ENCODE results near the gene NDUFAF5. TPM values are rescaled to one million over a fixed set of nuclear protein-coding genes. Genes with fewer than 3 reads are reported as not detected.

Gene NDUFAF5
- total RNA-seq, 1 experiment from 2014 or later = 44.1 TPM

DNA sequence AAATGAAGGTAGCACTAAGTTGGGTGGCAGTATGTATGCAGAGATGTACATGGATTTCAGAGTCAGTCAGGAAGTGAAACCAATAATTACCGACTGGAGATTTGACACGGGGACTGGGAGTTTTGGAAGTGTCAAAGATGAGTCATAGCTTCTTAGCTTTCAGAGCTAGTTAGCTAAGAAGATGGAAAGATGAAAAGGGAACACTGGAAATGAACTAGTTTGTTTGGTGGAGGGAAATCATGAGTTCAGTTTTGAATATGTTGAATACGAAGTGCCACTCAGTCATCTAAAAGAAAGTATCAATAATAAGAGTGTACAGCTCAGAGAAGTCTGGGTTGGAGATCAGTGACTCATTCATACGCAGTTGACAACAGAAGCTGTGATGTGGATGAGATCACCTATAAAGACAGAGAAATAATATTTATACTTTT lies 7.6 kb upstream of the NDUFAF5 start:
- no TSS peak for BruUV-seq (replicated peaks)
- peaks cover 66% of the 10 kb centered on the region for H3K36me3 Mint-ChIP-seq (ENCODE audit: insufficient read depth, unreplicated experiment)
- peak overlapping the region; percentile 43 for H3K4me3 Mint-ChIP-seq (ENCODE audit: unreplicated experiment)
- no peaks in the 10 kb centered on the region for H3K27me3 Mint-ChIP-seq (ENCODE audit: insufficient read depth, unreplicated experiment)
- H3K9me3 Mint-ChIP-seq (ENCODE audit: unreplicated experiment) = no peaks in the 10 kb centered on the region
- intact Hi-C loops (cut with micrococcal nuclease) = loop anchor here (10.0 kb wide), 2 partner anchors 142 to 232 kb away; partner anchors contain the start of gene TASP1
- peak; percentile 42 for DNase-seq (ENCODE audit: unreplicated experiment)
- H3K27ac Mint-ChIP-seq (ENCODE audit: low read depth, unreplicated experiment) = peak overlapping the region; percentile 63
- ChIA-PET POLR2A (interaction anchor here (0.7 to 8.6 kb wide), 10 partner anchors 8 to 1754 kb away, joined by 3 to 81 read pairs (median 4); partner anchors contain the start of genes ESF1, NDUFAF5 and TASP1), CTCF (interaction anchor here (0.6 to 2.5 kb wide), 10 partner anchors 8 to 765 kb away, joined by 3 to 12 read pairs (median 4); partner anchors contain the start of gene MACROD2)
- H3K4me1 Mint-ChIP-seq (ENCODE audit: insufficient read depth, unreplicated experiment) = peaks cover 38% of the 10 kb centered on the region
- TF ChIP-seq, protein P1, sequence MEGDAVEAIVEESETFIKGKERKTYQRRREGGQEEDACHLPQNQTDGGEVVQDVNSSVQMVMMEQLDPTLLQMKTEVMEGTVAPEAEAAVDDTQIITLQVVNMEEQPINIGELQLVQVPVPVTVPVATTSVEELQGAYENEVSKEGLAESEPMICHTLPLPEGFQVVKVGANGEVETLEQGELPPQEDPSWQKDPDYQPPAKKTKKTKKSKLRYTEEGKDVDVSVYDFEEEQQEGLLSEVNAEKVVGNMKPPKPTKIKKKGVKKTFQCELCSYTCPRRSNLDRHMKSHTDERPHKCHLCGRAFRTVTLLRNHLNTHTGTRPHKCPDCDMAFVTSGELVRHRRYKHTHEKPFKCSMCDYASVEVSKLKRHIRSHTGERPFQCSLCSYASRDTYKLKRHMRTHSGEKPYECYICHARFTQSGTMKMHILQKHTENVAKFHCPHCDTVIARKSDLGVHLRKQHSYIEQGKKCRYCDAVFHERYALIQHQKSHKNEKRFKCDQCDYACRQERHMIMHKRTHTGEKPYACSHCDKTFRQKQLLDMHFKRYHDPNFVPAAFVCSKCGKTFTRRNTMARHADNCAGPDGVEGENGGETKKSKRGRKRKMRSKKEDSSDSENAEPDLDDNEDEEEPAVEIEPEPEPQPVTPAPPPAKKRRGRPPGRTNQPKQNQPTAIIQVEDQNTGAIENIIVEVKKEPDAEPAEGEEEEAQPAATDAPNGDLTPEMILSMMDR (IDR thresholded peaks at IDR 0.05; ENCODE audit: unreplicated experiment) = no peak

GRCh38 chr20:13778827-13779226 lies 6.0 kb upstream of the NDUFAF5 start:
- peaks cover 59% of the 10 kb centered on the region for H3K36me3 Mint-ChIP-seq (ENCODE audit: insufficient read depth, unreplicated experiment)
- H3K27ac Mint-ChIP-seq (ENCODE audit: low read depth, unreplicated experiment) = no peak overlapping the region
- H3K27me3 Mint-ChIP-seq (ENCODE audit: insufficient read depth, unreplicated experiment) = no peaks in the 10 kb centered on the region
- peaks cover 41% of the 10 kb centered on the region for H3K4me1 Mint-ChIP-seq (ENCODE audit: insufficient read depth, unreplicated experiment)
- no peak overlapping the region for H3K4me3 Mint-ChIP-seq (ENCODE audit: unreplicated experiment)
- ChIA-PET POLR2A (interaction anchor here (0.9 to 8.6 kb wide), 2 partner anchors 6 to 21 kb away, joined by 3 to 81 read pairs; partner anchors contain the start of genes ESF1 and NDUFAF5), CTCF (interaction anchor here (0.6 kb wide), 1 partner anchor 102 kb away, joined by 3 read pairs; no protein-coding TSS in a partner anchor)
- TF ChIP-seq, protein P1 (IDR thresholded peaks at IDR 0.05; ENCODE audit: unreplicated experiment) = no peak
- intact Hi-C loops (cut with micrococcal nuclease) = loop anchor here (10.0 kb wide), 2 partner anchors 144 to 234 kb away; partner anchors contain the start of gene TASP1
- H3K9me3 Mint-ChIP-seq (ENCODE audit: unreplicated experiment) = no peaks in the 10 kb centered on the region
- no peak for DNase-seq (ENCODE audit: unreplicated experiment)
- no TSS peak for BruUV-seq (replicated peaks)

DNA sequence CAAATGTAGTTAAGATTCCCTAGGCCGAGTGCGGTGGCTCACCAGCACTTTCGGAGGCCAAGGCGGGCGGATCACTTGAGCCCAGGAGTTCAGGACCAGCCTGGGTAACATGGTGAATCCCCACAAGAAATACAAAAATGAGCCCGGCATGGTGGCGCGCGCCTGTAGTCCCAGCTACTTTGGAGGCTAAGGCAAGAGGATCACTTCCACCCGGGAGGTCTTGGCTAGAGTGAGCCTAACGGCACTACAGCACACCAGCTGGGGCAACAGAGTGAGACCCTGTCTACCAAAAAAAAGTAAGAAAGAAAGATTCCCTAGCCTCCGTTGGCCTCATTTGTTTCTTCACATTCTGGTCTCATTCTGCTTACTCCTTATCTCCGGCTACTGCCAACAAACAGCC lies 1.3 kb upstream of the NDUFAF5 start:
- Mint-ChIP-seq H3K36me3 (ENCODE audit: insufficient read depth, unreplicated experiment) (peaks cover 58% of the 10 kb centered on the region), H3K9me3 (ENCODE audit: unreplicated experiment) (no peaks in the 10 kb centered on the region), H3K27me3 (ENCODE audit: insufficient read depth, unreplicated experiment) (no peaks in the 10 kb centered on the region), H3K4me1 (ENCODE audit: insufficient read depth, unreplicated experiment) (peaks cover 38% of the 10 kb centered on the region), H3K4me3 (ENCODE audit: unreplicated experiment) (peak overlapping the region; percentile 87), H3K27ac (ENCODE audit: low read depth, unreplicated experiment) (peak overlapping the region; percentile 99)
- CTCF ChIA-PET = interaction anchor here (0.6 to 4.0 kb wide), 6 partner anchors 10 to 530 kb away, joined by 3 to 31 read pairs (median 4); no protein-coding TSS in a partner anchor
- TF ChIP-seq, protein P1 (IDR thresholded peaks at IDR 0.05; ENCODE audit: unreplicated experiment) = no peak
- no TSS peak for BruUV-seq (replicated peaks)
- intact Hi-C loops (cut with micrococcal nuclease) = no loop called here
- POLR2A ChIA-PET = interaction anchor here (0.9 to 4.0 kb wide), 8 partner anchors 9 to 571 kb away, joined by 3 to 121 read pairs (median 6); partner anchors contain the start of gene TASP1
- no peak for DNase-seq (ENCODE audit: unreplicated experiment)

DNA sequence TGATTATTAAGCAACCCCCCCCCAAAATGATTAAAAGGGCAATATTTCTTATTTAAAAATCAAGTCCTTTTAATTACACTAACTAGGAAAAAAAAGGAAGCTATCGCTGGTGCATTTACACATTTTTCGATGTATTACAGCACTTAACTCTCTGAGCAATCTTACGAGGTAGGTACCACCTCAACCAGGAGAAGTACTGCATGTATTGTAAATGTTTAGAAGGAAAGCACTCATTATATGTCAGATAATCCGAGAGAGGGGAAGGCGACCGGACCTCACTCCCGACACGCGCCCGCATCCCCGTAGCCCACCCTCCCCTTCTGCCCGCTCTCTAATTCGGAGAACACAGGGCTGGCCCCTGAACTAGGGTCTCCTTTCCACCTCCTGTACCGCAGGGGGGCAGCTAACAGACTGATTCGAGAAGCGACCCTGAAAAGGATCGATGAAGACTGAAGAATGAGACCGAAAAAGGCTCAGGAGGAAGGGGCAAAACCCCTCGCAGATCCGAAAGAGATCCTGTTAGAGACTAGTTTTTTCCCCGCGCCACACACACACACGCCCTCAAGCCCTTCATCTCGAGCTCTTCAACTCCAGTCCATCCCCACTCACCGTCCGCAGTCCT lies 446 bp upstream of the NDUFAF5 start:
- peak overlapping the region; percentile 87 for H3K4me3 Mint-ChIP-seq (ENCODE audit: unreplicated experiment)
- TF ChIP-seq, protein P1 (IDR thresholded peaks at IDR 0.05; ENCODE audit: unreplicated experiment) = no peak
- ChIA-PET POLR2A (interaction anchor here (0.6 to 4.0 kb wide), 22 partner anchors 10 to 1475 kb away, joined by 3 to 121 read pairs (median 4); partner anchors contain the start of genes MACROD2, SPTLC3 and TASP1), CTCF (interaction anchor here (0.6 to 4.0 kb wide), 13 partner anchors 9 to 654 kb away, joined by 3 to 31 read pairs (median 4); no protein-coding TSS in a partner anchor)
- no peaks in the 10 kb centered on the region for H3K9me3 Mint-ChIP-seq (ENCODE audit: unreplicated experiment)
- peaks cover 65% of the 10 kb centered on the region for H3K36me3 Mint-ChIP-seq (ENCODE audit: insufficient read depth, unreplicated experiment)
- intact Hi-C loops (cut with micrococcal nuclease) = no loop called here
- H3K4me1 Mint-ChIP-seq (ENCODE audit: insufficient read depth, unreplicated experiment) = peaks cover 38% of the 10 kb centered on the region
- no peak for DNase-seq (ENCODE audit: unreplicated experiment)
- no peaks in the 10 kb centered on the region for H3K27me3 Mint-ChIP-seq (ENCODE audit: insufficient read depth, unreplicated experiment)
- no TSS peak for BruUV-seq (replicated peaks)
- peak overlapping the region; percentile 99 for H3K27ac Mint-ChIP-seq (ENCODE audit: low read depth, unreplicated experiment)
